Activated naive CD4-positive, alpha-beta T cell treated with anti-CD3 and anti-CD28 coated beads, Interleukin-2, amount 50 U/mL, for 24 hours (primary cell): Measurements from ENCODE around the gene FAM47C.
"Not testable (repeated sequence)": the region's sequence is repeated elsewhere in the genome, so short reads cannot be mapped to it uniquely, and the experiment has no call there.

Experiments used
- H3K27ac Mint-ChIP-seq: one replicate; pipeline ENCODE4 v1.8.0; 2021; ENCODE audit warnings: mild to moderate bottlenecking, mixed read lengths
- H3K27me3 Mint-ChIP-seq: one replicate; pipeline ENCODE4 v1.8.0; 2021; ENCODE audit warnings: mixed read lengths
- H3K36me3 Mint-ChIP-seq: one replicate; pipeline ENCODE4 v1.8.0; 2021; ENCODE audit warnings: mixed read lengths
- H3K4me1 Mint-ChIP-seq: one replicate; pipeline ENCODE4 v1.8.0; 2021; ENCODE audit warnings: mixed read lengths
- H3K4me3 Mint-ChIP-seq: one replicate; pipeline ENCODE4 v1.8.0; 2021; ENCODE audit warnings: mild to moderate bottlenecking, mixed read lengths
- H3K9me3 Mint-ChIP-seq: one replicate; pipeline ENCODE4 v1.8.0; 2021; ENCODE audit warnings: mixed read lengths

Gene FAM47C

GRCh38 chrX:37042956-37043885, 35.1 kb downstream of the FAM47C start:
- H3K4me1 Mint-ChIP-seq, H3K27me3 Mint-ChIP-seq, H3K36me3 Mint-ChIP-seq, H3K9me3 Mint-ChIP-seq, H3K4me3 Mint-ChIP-seq, H3K27ac Mint-ChIP-seq: not testable (repeated sequence)

- H3K4me3 Mint-ChIP-seq: no peak overlapping the region
These were observed 39.6 kb downstream of the FAM47C start for GRCh38 chrX:37047776-37048175.

GRCh38 chrX:37057572-37057971, 49.4 kb downstream of the FAM47C start:
- not testable (repeated sequence) for H3K9me3 Mint-ChIP-seq, H3K27me3 Mint-ChIP-seq, H3K27ac Mint-ChIP-seq, H3K4me3 Mint-ChIP-seq, H3K4me1 Mint-ChIP-seq, H3K36me3 Mint-ChIP-seq

More at GRCh38 chrX:37047776-37048175, 39.6 kb downstream of the FAM47C start:
- no peaks in the 10 kb centered on the region for H3K4me1 Mint-ChIP-seq
- no peaks in the 10 kb centered on the region for H3K36me3 Mint-ChIP-seq
- no peak overlapping the region for H3K27ac Mint-ChIP-seq
- H3K27me3 Mint-ChIP-seq: no peaks in the 10 kb centered on the region
- no peaks in the 10 kb centered on the region for H3K9me3 Mint-ChIP-seq

GRCh38 chrX:37060999-37061398, 52.8 kb downstream of the FAM47C start:
- H3K27ac Mint-ChIP-seq: no peak overlapping the region
- no peaks in the 10 kb centered on the region for H3K27me3 Mint-ChIP-seq
- H3K4me1 Mint-ChIP-seq: no peaks in the 10 kb centered on the region
- H3K36me3 Mint-ChIP-seq: no peaks in the 10 kb centered on the region
- H3K9me3 Mint-ChIP-seq: no peaks in the 10 kb centered on the region
- H3K4me3 Mint-ChIP-seq: no peak overlapping the region
